Caco-2 (cell line): ENCODE results near the gene GPSM1. TPM values are rescaled to one million over a fixed set of nuclear protein-coding genes. Genes with fewer than 3 reads are reported as not detected.

Source experiments
- BruUV-seq: library from RNA; stranded (reverse); fragments of 400-500 nt; replicated peaks from 2 replicates; lab custom pipeline; 2021; lab: Mats Ljungman, UMichigan
- CTCF ChIA-PET: fragments of 300-600 bp; sonication (Branson Sonifier 250); formaldehyde crosslinking; loops from one replicate; lab custom pipeline; 2022; ENCODE audit warnings: antibody characterized with exemption; lab: Charles Lee
- POLR2A ChIA-PET: fragments of 300-600 bp; sonication (Branson Sonifier 250); formaldehyde crosslinking; loops from one replicate; lab custom pipeline; 2022; ENCODE audit warnings: antibody characterized with exemption; lab: Charles Lee
- DNase-seq, 2 experiments: peaks; one replicate each; pipeline versions ENCODE4 v3.0.0 to v3.0.0-alpha.2; 2020 to 2022
- H3K27me3 ChIP-seq: replicated peaks from 2 replicates; pipeline ENCODE4 v1.6.0; 2011; ENCODE audit warnings: low read length; ENCODE audit not compliant: control insufficient read depth, insufficient read depth
- H3K36me3 ChIP-seq: 2 replicates; pipeline ENCODE4 v1.5.1; 2011; ENCODE audit warnings: low read length; ENCODE audit not compliant: control insufficient read depth, insufficient read depth
- H3K4me1 ChIP-seq: fragments of 250-450 bp; sonication (Bioruptor Pico); 2 replicates; pipeline ENCODE4 v1.5.1; 2020; ENCODE audit warnings: mild to moderate bottlenecking
- H3K4me3 ChIP-seq: 2 replicates; pipeline ENCODE4 v1.5.1; 2011; ENCODE audit warnings: low read depth, mild to moderate bottlenecking, control low read depth, low read length
- H3K9me3 ChIP-seq: fragments of 250-450 bp; sonication (Bioruptor Pico); 2 replicates; pipeline ENCODE4 v1.5.1; 2020; ENCODE audit warnings: mild to moderate bottlenecking, moderate library complexity
- H3K27ac Mint-ChIP-seq: one replicate; pipeline ENCODE4 v1.8.0; 2022; ENCODE audit warnings: mixed read lengths; ENCODE audit not compliant: unreplicated experiment
- H3K27me3 Mint-ChIP-seq: one replicate; pipeline ENCODE4 v1.8.0; 2022; ENCODE audit warnings: mixed read lengths; ENCODE audit not compliant: insufficient read depth, unreplicated experiment
- H3K36me3 Mint-ChIP-seq: one replicate; pipeline ENCODE4 v1.8.0; 2022; ENCODE audit warnings: mild to moderate bottlenecking, mixed read lengths; ENCODE audit not compliant: insufficient read depth, unreplicated experiment
- H3K4me1 Mint-ChIP-seq: one replicate; pipeline ENCODE4 v1.8.0; 2022; ENCODE audit warnings: low read depth, mixed read lengths; ENCODE audit not compliant: unreplicated experiment
- H3K4me3 Mint-ChIP-seq: one replicate; pipeline ENCODE4 v1.8.0; 2022; ENCODE audit warnings: mild to moderate bottlenecking, moderate library complexity, mixed read lengths; ENCODE audit not compliant: unreplicated experiment
- H3K9me3 Mint-ChIP-seq: one replicate; pipeline ENCODE4 v1.8.0; 2022; ENCODE audit warnings: mixed read lengths; ENCODE audit not compliant: unreplicated experiment
- CTCF ChIP-seq, 2 experiments: fragments of 200-600 bp in 1 of 2; IDR thresholded peaks; 1 replicate in 1 of 2; 2 replicates in 1 of 2; pipeline versions ENCODE4 v1.5.1 to v1.8.0; 2011 to 2022; ENCODE audit warnings: antibody characterized with exemption in 1 of 2, control low read depth in 1 of 2, inconsistent platforms in 1 of 2, low read depth in 1 of 2, low read length in 1 of 2, mild to moderate bottlenecking in 1 of 2, moderate library complexity in 1 of 2; ENCODE audit not compliant: insufficient read depth in 1 of 2, severe bottlenecking in 1 of 2, unreplicated experiment in 1 of 2
- intact Hi-C: fragments of 100-400 bp; cut with micrococcal nuclease; formaldehyde crosslinking; loops from one replicate; pipeline ENCODE4 v1.10.0; 2022; ENCODE audit not compliant: unreplicated experiment
- total RNA-seq: library from RNA; stranded (reverse); gene quantifications from 2 replicates; pipeline ENCODE4 v1.2.3, GENCODE V29; 2022

The GPSM1 gene
- total RNA-seq, 1 experiment from 2014 or later: 25.7 TPM

DNA sequence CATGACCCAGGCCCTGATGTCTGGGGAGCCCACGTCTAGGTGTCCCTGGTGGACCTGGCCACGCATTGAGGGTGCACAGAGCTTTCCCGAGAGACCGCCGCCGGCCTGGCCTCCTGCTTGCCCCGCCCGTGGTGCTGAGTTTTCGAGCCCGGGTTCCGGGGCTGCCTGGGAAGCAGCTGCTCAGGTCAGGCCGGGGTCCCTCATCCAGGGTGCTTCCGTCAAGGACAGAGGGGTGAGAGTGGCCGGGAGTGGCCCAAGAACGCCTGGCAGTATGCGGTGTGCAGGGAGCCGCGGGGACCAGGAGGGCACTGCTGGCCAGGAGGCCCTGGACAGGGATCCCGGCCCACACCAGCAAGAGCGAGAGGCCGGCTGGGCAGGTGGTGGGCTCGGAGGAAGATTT, 43.0 kb upstream of the GPSM1 start:
- H3K9me3 ChIP-seq: no peaks in the 10 kb centered on the region
- intact Hi-C loops: no loop called here
- H3K9me3 Mint-ChIP-seq: no peaks in the 10 kb centered on the region
- H3K27me3 ChIP-seq: no peaks in the 10 kb centered on the region
- no peak for DNase-seq
- H3K36me3 ChIP-seq: no peaks in the 10 kb centered on the region
- no peaks in the 10 kb centered on the region for H3K4me1 Mint-ChIP-seq
- H3K4me3 Mint-ChIP-seq: no peak overlapping the region
- TF ChIP-seq CTCF (IDR thresholded peaks at IDR 0.05; ENCODE audit: insufficient read depth in 1 of 2, low read depth in 1 of 2, low read length in 1 of 2, severe bottlenecking in 1 of 2, unreplicated experiment in 1 of 2): no peak
- ChIA-PET CTCF (interaction anchor here (0.8 kb wide), 1 partner anchor 9 kb away, joined by 5 read pairs; no protein-coding TSS in a partner anchor), POLR2A (no interaction called here)
- H3K27me3 Mint-ChIP-seq: no peaks in the 10 kb centered on the region
- H3K27ac Mint-ChIP-seq: no peak overlapping the region
- H3K4me1 ChIP-seq: no peaks in the 10 kb centered on the region
- no TSS peak for BruUV-seq
- H3K36me3 Mint-ChIP-seq: no peaks in the 10 kb centered on the region
- H3K4me3 ChIP-seq: no peak overlapping the region

- no peaks in the 10 kb centered on the region for H3K27me3 Mint-ChIP-seq
- DNase-seq: no peak
- no peak overlapping the region for H3K27ac Mint-ChIP-seq
- Histone ChIP-seq H3K9me3 (no peaks in the 10 kb centered on the region), H3K4me3 (no peak overlapping the region), H3K27me3 (no peaks in the 10 kb centered on the region), H3K36me3 (no peaks in the 10 kb centered on the region), H3K4me1 (no peaks in the 10 kb centered on the region)
- H3K36me3 Mint-ChIP-seq: no peaks in the 10 kb centered on the region
- BruUV-seq: no TSS peak
- H3K4me3 Mint-ChIP-seq: no peak overlapping the region
- ChIA-PET CTCF (interaction anchor here (0.6 to 0.8 kb wide), 3 partner anchors 9 to 1307 kb away, joined by 3 to 5 read pairs (median 4); no protein-coding TSS in a partner anchor), POLR2A (no interaction called here)
- no peaks in the 10 kb centered on the region for H3K4me1 Mint-ChIP-seq
- intact Hi-C loops: no loop called here
- H3K9me3 Mint-ChIP-seq: no peaks in the 10 kb centered on the region
- no peak for TF ChIP-seq CTCF (IDR thresholded peaks at IDR 0.05; ENCODE audit: insufficient read depth in 1 of 2, low read depth in 1 of 2, low read length in 1 of 2, severe bottlenecking in 1 of 2, unreplicated experiment in 1 of 2)
These were observed 42.4 kb upstream of the GPSM1 start for GRCh38 chr9:136284951-136285350.

DNA sequence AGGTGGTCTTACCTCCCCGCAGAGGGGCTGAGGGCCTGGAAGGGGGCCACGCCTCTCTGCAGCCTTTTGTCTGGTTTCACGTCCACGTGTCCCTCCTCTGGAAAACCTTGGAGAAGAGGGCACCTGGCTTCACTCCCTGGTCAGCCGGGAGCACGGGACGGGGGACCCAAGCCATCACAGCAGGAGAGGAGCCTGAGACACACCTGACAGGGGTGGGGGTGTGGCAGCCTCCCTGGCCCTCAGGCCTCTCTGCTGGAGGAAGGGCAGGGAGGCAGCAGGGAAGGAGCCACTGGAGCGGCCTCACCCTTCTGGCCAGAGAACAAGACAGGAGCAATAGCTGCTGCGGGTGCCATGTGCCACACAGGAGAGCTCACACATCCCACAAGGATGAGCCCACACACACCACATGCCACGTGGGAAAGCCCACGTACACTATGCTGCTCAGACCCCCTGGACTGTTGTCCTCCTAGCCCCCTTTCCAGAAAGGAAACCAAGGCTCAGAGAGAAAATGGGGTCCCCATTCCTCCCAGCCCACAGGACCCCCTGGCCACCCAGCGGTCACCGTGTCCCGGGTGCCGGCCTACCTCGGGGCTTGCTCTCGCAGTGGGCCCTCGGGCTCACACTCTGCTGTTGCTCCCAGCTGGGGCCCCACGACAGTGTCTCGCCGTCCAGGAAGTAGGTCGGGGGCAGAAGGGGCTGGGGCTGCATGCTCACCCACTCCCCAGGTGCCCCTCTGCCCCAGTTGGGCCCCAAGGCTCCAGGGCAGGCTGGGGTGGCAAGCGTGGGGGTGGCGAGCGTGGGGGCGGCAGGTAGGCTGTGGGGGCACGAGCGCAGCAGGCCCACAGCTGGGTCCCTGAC, 41.6 kb upstream of the GPSM1 start:
- H3K4me3 Mint-ChIP-seq: no peak overlapping the region
- no peak for TF ChIP-seq CTCF (IDR thresholded peaks at IDR 0.05; ENCODE audit: insufficient read depth in 1 of 2, low read depth in 1 of 2, low read length in 1 of 2, severe bottlenecking in 1 of 2, unreplicated experiment in 1 of 2)
- Histone ChIP-seq H3K9me3 (no peaks in the 10 kb centered on the region), H3K36me3 (no peaks in the 10 kb centered on the region), H3K4me1 (no peaks in the 10 kb centered on the region), H3K27me3 (no peaks in the 10 kb centered on the region), H3K4me3 (no peak overlapping the region)
- no peak for DNase-seq
- no peaks in the 10 kb centered on the region for H3K27me3 Mint-ChIP-seq
- no peaks in the 10 kb centered on the region for H3K4me1 Mint-ChIP-seq
- intact Hi-C loops: no loop called here
- ChIA-PET CTCF (interaction anchor here (0.6 to 1.1 kb wide), 3 partner anchors 10 to 1306 kb away, joined by 3 to 4 read pairs (median 3); no protein-coding TSS in a partner anchor), POLR2A (no interaction called here)
- no peaks in the 10 kb centered on the region for H3K36me3 Mint-ChIP-seq
- no peaks in the 10 kb centered on the region for H3K9me3 Mint-ChIP-seq
- BruUV-seq: no TSS peak
- H3K27ac Mint-ChIP-seq: no peak overlapping the region
